ENCODE results near the gene KCNQ4.

GRCh38 chr1:40884055-40884795, 100.6 kb downstream of the KCNQ4 start:
- TF ChIP-seq CTCF (IDR thresholded peaks at IDR 0.05; ENCODE audit: low read length) (no peak), EZH2 (IDR thresholded peaks at IDR 0.05; ENCODE audit: borderline replicate concordance, low read length) (no peak)
